ENCODE results near the gene EID2. TPM values are rescaled to one million over a fixed set of nuclear protein-coding genes. Genes with fewer than 3 reads are reported as not detected.

EID2 gene
- total and polyA plus RNA-seq, 2 of the 13 experiments (the other 11 are each of a cell fraction or from before 2014, with no cell fraction given): 3.7 to 14.1 TPM

GRCh38 chr19:39506944-39507714, 32.8 kb downstream of the EID2 start (continued):
- TF ChIP-seq AKNA (CRISPR knock-in tag; IDR thresholded peaks at IDR 0.05; ENCODE audit: borderline replicate concordance) (0 out of 2 replicates have a peak, but pooled peaks have one; percentile 31), ZNF431 (CRISPR knock-in tag; IDR thresholded peaks at IDR 0.05; ENCODE audit: borderline replicate concordance, low read depth) (peak; percentile 92), RFX5 (IDR thresholded peaks at IDR 0.05; ENCODE audit: low read depth, low read length) (no peak), EED (CRISPR knock-in tag; IDR thresholded peaks at IDR 0.05) (peak; percentile 58; the same call in 1 of the 2 replicates), ZNF629 (CRISPR knock-in tag; conservative IDR thresholded peaks at IDR 0.05) (peak; percentile 57), BRF2 (CRISPR knock-in tag; IDR thresholded peaks at IDR 0.05) (peak; percentile 91), HOXA9 (CRISPR knock-in tag; IDR thresholded peaks at IDR 0.05; ENCODE audit: borderline replicate concordance) (peak; percentile 93; the same call in 1 of the 2 replicates), E2F2 (CRISPR knock-in tag; IDR thresholded peaks at IDR 0.05; ENCODE audit: borderline replicate concordance) (peak; percentile 69; the same call in 1 of the 2 replicates), REL (CRISPR knock-in tag; conservative IDR thresholded peaks at IDR 0.05) (peak; percentile 89), KLF16 (CRISPR knock-in tag; IDR thresholded peaks at IDR 0.05) (peak in 1 of 2 experiments; percentile 86; a peak in 2 of 4 replicates), ZNF784 (CRISPR knock-in tag; IDR thresholded peaks at IDR 0.05; ENCODE audit: borderline replicate concordance) (peak; percentile 58; the same call in 1 of the 2 replicates), THAP8 (CRISPR knock-in tag; IDR thresholded peaks at IDR 0.05; ENCODE audit: borderline replicate concordance) (peak; percentile 74), ZNF800 (CRISPR knock-in tag; IDR thresholded peaks at IDR 0.05) (peak; percentile 94), ZNF75D (CRISPR knock-in tag; IDR thresholded peaks at IDR 0.05; ENCODE audit: borderline replicate concordance) (no peak), ZNF577 (CRISPR knock-in tag; IDR thresholded peaks at IDR 0.05; ENCODE audit: borderline replicate concordance, low read depth) (0 out of 2 replicates have a peak, but pooled peaks have one; percentile 72), ZNF562 (CRISPR knock-in tag; IDR thresholded peaks at IDR 0.05; ENCODE audit: borderline replicate concordance) (peak; percentile 92)

All from HepG2 (cell line).